IPS-NIHi11 (cell line): ENCODE data around the gene C11orf42.
"Not testable (repeated sequence)": the region's sequence is repeated elsewhere in the genome, so short reads cannot be mapped to it uniquely, and the experiment has no call there.

Experiments used
- DNase-seq: peaks from one replicate; pipeline ENCODE4 v3.0.0; 2012; ENCODE audit warnings: mixed read lengths, low spot score

The C11orf42 gene

DNA sequence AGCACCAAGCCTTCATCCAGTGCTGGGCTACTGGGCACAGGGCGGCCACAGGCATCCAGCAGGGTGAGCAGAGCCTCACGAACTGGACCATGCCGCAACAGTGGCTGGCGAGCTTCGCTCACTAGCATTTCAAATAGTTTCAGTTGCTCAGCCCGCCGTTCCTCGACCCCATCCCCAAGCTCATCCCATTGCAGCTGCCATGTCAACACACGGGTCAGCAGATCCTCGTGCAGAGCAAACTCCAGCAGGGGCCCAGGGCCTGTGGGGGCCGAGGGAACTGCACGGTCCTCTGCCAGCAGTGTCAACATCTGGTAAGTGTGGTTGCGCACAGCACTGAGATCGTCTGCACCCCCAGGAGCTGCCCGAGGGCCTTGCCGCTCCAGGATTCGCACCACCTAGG is 18.5 kb downstream of the C11orf42 start:
- DNase-seq = no peak

DNA sequence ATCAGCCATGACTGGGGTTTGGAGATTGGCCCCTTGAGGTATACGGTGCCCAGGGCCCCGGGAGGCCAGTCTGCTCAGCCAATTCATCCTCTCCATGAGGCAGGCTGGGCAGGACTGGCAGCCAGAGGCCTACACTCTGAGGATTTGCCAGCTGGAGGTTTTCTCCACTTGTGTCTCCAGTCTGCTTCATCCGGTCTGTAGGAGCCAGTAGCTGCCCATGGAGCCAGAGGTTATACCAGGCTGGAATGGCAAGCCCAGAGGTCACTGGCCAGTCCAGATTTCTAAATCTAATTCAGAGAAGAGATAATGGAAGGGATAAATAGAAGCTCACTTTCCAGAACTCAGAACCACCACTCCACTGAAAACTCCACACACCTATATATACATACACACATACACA is 19.1 kb downstream of the C11orf42 start:
- DNase-seq = no peak

DNA sequence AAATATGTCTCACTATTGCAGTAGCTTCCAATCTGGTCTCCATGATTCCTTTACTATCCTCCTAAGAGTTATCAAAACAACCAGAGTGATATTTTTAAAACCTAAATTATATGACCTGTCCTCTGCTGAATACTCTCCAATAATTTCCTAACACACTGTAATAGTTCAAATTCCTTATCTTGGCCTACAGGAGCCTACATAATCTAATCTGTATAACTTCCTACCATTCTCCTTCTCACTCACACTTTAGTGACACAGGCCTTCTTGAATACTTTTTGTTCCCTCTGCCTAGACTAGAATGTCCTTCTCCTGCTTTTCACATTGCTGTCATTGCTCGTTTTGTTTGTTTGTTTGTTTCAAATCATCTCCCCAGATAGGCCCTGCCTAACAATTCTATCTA is 19.7 kb downstream of the C11orf42 start:
- no peak for DNase-seq

DNA sequence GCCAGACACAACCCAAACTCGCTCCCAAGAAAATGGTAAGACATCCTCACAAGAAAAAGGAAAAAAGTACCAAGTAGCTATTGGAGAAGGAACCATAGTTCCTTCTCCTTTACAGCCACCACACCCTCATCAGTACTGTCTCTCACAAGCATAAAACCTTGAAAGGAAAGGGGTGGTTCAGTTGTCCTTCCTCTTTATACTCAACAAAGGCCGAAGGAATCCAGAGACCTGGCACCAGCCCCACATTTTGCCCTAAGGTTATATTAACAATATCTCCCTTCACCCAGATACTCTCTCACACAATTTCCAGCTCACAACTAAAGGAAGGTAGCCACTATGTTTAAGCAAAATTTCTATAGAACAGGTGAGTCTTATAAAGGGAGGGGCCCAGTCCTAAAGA is 20.5 kb downstream of the C11orf42 start:
- no peak for DNase-seq

DNA sequence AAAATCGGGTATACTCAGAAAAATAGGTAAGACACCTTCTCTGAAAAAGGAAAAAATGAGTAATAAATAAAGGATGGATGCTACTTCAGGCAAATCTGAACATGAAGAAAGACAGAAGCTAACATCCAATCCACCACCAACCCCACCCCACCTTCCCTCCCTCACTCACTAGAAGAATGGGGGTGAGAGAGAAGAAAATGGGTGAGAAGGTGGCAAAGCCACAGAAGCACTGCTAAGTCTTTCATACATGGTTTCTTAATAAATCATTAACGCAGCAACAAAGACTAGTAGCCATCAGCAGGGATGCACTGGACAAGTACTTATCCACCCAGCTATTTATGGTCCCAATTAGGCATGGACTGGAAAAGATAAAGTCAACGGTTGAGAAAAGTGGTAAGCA is 23.2 kb downstream of the C11orf42 start:
- no peak for DNase-seq

DNA sequence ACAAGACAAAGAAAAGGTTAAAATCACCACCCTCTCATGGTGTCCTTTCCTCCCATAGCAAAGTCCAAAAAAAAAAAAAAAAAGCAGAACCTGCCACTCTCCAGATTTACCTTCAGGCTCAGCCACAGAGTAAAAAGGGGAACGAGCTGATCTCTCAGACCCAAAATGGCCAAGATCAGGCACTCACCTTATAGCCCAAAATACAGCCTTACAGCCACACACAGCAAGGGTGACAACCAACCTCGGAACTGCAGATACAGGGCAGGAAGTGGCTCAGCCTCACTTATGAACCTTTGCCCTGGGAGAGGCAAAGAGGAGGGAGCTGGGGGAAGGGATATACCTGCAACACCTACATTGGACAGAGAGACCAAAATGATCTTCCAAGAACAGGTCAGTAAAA is 24.6 kb downstream of the C11orf42 start:
- DNase-seq = no peak

DNA sequence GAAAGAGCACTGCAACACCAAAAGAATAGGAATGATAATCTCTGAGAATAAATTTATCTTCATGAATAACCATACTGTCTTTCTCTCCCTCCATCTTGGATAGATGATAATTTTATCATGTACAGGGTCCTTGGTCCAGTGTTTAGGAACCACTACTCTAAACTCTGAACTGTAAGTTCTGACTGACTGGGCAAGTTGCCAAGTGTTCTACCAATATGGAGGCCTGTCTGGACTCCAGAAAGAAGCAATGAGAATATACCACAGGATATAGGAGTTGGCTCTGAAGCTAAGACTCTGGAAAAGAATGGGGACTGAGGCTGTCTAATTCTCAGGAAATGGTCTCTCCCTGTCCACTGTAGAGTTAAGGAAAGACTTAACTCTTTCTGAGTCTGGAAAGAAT is 27.5 kb downstream of the C11orf42 start:
- no peak for DNase-seq

DNA sequence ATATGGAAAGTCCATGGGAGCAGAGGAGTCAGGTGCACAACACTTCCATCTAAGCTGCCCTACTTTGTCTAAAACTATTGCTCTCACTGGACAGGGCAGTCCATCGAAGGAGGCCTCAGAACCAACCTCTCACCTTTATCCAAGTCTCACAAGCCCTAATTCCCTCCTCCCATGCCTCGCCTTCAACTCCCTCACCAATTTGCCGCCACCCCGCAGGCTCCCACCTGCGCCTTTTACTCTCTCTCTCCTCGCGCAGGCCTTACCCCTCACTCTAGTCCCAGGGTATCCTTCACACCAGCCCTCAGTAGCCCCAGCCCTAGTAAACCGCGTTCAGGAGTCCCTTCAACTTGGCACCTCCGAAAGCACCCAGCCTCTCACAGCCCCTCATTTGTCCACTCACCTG is 28.6 kb downstream of the C11orf42 start:
- DNase-seq = no peak

DNA sequence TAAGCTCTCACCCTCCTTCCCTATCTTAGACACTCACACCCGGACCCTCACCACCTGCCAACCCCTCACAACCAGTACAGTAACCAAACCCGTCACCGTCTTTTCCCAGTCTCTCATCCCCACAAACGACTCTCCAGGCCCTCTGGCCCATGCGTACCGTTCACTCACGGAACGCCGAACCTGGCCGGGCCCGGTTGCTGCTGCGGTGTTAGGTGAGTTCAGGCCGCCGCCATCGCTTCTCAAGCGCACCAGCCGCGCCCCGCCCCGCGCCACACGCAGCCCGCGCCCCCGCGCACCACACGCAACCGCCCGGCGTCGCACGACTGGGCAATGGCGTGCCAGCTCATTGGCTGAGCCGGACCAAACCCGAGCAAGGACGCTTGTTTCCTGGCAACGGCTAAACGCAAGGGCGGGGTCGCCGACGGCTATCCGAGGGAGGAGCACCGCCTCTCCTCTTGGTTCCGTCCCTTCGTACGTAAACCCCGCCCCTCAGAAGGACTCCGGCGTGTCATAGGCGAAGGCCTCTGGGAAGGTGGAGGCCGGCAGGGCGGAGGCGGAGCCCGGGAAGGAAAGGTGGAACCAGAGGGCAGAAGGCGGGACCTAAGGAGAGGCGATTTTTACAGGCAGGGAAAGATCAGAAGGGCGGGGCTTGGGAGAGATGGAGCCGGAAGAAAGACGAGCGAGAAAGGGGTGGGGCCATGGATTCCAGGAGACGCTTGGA is 29.2 kb downstream of the C11orf42 start, which contains the start of gene FHIP1B:
Gene FHIP1B, minus strand, starts transcription at position 250 of the 721 bp plus-strand sequence. CDS start 10,120 bp downstream, outside the sequence.
- DNase-seq = peak; percentile 94

DNA sequence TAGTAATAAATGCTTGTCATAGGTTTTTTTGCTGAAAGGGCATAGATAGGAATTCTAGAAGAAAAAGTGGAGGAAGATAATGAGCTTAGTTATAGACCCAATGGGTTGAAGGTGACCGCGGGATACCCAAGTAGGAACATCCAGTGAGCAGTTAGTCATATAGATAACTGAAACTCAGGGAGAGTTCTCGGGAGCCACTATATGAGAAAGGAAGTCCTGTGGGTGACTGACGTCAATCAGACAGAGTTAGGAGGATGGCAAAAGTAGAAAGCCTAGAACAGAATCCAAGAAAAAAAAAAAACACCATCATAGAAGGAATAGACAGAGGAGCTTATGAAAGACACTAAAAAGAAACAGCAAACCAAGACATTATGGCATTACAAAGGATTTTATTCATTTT is 31.9 kb downstream of the C11orf42 start:
- DNase-seq = no peak

DNA sequence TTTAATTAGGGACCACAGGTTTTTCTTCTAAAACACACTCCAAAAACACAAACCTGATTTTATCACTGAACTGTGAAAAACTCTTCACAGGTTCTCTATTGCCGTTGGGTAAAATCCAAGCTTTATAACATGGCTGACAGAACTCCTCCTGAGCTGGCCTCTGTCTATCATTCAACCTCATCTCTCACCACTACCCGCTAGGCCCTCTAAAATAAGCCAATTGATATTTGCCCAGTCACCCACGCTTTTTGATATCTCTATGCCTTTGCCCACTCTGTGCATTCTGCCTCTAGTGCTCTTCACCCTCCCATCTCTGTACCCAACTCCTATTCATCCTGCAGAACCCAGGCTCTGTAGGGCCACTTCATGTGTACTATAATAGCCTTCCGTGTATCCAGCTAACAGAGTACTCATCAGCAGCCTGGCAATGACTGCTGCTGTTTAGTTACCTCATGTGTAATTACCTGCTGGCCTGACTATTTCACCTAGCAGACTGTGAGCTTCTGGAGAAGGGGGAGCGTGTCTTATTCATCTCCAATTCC is 32.5 kb downstream of the C11orf42 start:
- DNase-seq = no peak

DNA sequence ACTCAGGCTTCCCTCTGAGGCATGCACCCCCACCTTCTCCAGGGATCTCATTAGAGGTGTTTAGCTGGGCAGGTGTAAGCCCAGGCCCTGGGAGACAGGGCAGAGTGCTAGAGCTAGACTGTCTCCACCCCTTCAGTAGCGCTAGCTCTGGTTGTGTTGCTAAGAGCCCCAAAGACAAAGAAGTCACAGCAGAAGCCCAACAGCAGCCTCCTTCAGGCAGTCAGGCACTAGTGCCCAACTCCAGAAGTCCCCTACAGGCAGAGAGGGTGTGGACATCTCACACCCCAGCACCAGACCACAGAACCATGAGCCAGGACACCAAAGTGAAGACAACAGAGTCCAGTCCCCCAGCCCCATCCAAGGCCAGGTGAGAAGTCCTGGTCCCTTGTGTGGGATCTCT is 33.5 kb downstream of the C11orf42 start, which contains the start of gene CNGA4:
Gene CNGA4, plus strand, starts transcription at position 188 of the 400 bp plus-strand sequence. Its CDS starts 118 bp downstream, at position 306.
- no peak for DNase-seq

DNA sequence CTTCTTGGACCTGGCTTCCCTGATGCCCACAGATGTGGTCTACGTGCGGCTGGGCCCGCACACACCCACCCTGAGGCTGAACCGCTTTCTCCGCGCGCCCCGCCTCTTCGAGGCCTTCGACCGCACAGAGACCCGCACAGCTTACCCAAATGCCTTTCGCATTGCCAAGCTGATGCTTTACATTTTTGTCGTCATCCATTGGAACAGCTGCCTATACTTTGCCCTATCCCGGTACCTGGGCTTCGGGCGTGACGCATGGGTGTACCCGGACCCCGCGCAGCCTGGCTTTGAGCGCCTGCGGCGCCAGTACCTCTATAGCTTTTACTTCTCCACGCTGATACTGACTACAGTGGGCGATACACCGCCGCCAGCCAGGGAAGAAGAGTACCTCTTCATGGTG is 34.8 kb downstream of the C11orf42 start:
- DNase-seq = no peak

DNA sequence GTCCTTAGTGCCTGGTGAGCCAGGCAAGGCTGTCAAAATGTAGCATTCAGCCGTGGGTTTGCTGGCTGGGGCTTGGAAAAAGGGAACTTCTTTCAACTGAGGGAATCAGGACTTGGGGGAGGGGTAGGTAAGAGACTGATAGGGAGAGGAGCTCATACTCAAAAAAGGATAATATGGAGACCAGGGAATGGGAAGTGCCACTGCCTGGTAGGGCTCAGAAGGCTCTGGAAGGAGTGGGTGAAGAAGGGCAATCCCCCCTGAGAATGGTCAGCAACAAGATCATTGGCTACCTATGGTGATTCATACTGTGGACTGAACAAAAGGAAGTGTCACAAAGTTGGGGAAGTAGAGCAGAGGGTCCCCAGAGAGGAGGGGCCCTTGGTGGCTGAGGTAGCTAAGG is 35.4 kb downstream of the C11orf42 start:
- DNase-seq = no peak

DNA sequence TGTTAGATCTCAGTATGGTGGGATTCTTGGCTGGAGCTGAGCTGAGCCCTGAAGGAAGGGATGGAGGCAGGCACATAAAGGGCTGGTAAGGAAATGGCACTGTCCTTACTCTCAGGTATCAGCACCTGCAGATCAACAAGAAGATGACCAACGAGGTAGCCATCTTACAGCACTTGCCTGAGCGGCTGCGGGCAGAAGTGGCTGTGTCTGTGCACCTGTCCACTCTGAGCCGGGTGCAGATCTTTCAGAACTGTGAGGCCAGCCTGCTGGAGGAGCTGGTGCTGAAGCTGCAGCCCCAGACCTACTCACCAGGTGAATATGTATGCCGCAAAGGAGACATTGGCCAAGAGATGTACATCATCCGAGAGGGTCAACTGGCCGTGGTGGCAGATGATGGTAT is 36.0 kb downstream of the C11orf42 start:
- DNase-seq = no peak

DNA sequence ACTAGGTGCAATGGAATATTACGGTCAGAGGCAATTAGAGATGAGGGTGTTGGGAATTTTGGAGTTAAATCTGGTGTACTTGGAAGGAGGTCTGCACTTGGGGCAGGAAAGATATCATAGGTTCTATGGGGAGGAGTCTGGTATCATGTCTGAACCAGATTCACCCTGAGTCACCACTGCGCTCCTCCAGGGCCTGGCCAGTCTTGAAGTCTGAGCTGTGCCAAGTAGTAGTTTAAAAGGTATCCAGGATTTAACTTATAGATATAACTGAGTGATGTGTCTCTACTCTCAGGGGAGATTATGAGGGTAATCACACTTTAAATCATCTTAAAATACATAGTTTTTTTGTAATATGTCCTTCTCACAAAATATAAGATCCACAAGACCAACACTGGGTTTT is 40.2 kb downstream of the C11orf42 start:
- DNase-seq = no peak

DNA sequence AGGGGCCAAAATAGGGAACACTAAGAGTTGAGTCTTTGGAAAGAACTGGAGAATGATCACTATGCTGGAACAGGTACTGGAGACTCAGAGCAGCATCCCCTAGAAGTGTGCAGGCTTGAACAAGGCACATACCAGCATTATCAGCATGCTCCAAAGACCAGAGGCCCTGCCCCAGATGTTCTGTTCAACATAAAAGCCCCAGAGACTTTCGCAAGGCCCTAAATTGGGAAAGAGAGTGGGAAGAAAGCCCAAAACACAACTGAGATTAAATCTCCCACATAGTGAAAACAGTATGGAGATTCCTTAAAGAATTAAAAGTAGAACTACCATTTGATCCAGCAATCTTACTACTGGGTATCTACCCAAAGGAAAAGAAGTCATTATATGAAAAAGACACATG is 42.9 kb downstream of the C11orf42 start:
- DNase-seq = no peak

DNA sequence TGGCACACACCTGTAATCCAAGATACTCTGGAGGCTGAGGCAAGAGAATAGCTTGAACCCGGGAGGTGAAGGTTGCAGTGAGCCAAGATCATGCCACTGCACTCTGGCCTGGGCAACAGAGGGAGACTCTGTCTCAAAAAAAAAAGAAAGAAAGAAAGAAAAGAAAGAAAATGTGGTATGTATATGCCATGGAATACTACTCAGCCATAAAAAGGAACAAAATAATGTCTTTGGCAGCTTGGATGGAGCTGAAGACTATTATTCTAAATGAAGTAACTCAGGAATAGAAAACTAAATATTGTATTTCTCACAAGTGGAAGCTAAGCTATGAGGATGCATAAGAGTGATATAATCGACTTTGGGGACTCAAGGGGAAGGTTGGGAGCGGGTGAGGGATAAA is 43.5 kb downstream of the C11orf42 start:
- not testable (repeated sequence) for DNase-seq

DNA sequence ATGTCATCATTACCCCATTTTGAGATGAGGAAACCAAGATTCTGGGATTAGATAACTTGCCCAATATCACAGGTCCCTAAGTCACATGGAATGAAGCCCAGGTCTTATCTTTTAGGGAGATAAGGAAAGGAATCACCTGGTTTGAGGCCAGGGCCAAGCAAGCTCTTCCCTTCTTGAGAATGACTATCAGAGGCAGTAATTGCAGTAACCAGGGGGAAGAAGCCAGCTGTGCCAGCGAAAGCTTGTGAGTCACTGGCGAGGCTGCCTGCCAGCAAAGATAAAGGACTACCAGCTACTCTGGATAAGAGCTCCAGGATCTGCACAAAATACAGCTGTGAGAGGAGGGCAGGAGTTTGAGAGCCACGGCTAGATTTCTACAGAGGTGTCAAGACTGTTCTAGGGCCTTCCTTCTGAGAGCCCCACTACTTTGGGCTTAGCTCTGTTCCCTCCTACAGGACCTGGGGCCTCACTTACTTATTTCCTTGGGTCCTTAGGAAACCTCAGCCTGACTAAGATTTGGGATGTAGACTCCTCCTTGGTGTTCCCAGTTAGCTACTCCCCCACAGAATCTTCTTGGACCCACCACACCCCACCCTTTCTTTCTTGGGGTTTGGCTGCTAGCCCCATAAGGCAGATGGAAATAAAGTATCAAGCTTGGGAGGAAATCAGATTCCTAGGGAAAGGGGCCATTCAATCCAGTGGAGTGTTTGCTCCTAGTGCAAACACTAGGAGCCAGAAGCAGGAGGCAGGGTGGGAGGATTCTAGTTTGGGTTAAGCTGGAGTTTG is 44.6 kb downstream of the C11orf42 start:
- DNase-seq = no peak

DNA sequence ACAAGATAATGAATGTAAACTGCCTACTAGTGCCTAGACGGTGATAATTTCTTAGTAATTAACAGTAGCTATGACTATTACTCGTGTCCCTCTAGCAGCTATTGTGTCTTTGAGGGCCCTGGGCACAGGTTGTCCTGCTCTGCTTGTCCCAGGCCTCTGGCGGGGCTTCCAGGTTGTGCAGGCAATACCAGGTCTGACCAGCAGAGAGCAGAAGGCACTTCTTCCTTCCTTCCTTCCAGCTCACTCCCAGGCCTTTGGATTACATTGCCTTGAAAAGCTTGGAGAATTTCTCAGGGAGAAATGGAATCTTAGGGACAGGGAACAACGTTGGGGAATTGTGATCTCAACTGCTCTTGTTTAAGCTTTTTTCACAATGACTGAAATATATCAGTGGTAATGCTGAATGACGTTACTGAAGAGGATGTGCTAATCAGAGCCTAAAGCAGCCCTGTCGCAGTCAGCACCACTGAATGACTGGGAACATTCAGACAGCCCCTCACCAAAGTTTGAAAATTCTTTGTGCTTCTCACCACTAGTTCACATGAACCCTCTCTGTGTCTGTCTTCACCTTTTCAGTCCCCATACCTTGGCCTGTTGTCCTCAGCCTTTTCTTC is 45.9 kb downstream of the C11orf42 start:
- DNase-seq = peak; percentile 80

DNA sequence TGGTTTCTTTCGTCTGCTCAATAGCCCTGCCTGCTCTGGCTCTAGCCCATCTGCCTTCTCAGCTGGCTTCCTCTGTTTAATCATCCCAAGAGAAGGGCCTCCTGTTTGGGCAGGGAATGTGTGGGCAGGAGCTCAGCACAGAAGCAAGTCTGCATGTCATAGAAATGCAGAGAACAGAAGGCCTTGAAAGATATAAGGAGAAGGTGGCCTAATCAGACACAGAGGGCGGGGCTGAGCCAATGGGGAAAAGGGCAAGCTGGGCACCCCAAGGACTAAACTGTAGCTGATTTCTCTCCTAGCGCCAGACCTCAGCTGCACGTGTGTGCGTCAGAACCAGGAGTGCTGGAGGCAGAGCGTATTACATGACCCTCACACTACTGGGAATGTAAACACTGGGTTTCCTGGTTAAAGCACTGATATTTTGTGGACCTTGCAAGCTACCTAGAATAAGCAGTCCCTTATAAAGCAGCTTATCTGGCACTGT is 46.7 kb downstream of the C11orf42 start:
- DNase-seq = no peak

DNA sequence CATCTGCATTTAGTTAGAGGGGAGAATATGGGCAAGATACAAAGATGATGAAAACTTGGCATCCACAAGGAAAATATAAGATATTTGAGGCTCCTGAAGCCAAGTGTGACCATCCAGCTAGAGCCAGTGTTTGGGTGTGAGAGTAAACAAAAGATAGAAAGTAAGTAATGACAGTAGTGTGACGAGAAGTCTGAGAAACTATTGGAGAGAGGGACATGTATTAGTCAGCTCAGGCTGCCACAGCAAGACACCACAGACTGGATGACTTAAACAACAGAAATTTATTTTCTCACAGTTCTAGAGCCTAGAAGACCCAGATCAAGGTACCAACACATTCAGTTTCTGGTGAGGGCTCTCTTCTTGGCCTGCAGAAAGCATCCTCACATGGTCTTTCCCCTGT is 47.8 kb downstream of the C11orf42 start:
- no peak for DNase-seq

DNA sequence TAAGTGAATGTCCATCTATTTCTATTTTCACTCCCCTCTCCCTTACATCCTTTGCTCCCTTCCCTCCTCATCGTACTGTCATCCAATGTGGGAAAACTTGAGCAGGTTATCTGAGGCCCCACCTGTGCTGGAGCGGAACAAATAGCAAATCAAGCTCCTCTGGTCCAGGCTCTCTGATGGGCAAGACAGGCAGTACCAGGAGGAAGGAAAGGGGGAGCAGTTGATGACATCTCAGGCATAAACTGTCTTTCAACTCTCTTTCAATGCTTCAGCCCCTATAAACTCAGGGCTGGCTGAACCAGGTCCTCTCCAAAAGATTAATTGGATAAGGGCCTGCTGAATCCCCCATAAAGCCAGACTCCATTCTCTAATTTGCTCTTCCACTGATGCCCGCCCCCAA is 52.8 kb downstream of the C11orf42 start:
- DNase-seq = no peak
